Uterus (tissue), 2 donors: Measurements from ENCODE around the gene DGCR2.

Experiments used
- POLR2A ChIP-seq, 2 donors: fragments of 450-650 bp; IDR thresholded peaks; one replicate each; pipeline ENCODE4 v1.6.1; 2016; ENCODE audit warnings: antibody characterized with exemption in 2 of 2, mild to moderate bottlenecking in 1 of 2, moderate library complexity in 1 of 2
- TF ChIP-seq, protein P1 (sequence below), 4 experiments: fragments of 200-600 bp in 2 of 4; fragments of 450-650 bp in 2 of 4; sonication (generic) in 2 of 4; IDR thresholded peaks; one replicate each; pipeline ENCODE4 v1.5.1; 2016 to 2019; ENCODE audit warnings: antibody characterized with exemption in 4 of 4, mild to moderate bottlenecking in 2 of 4, moderate library complexity in 1 of 4

DNA sequence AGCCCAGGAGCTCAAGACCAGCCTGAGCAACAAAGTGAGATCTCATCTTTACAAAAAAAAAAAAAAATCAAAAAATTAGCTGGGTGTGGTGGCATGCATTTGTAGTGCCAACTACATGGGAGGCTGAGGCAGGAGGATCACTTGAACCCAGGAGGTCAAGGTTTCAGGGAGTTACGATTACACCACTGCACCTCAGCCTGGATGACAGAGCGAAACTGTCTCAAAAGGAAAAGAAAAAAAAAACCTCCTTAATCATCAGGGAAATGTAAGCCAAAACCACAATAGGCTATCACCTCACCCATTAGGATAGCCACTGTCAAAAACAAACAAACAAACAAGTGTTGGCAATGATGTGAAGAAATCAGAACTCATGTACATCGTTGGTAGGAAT lies 13.4 kb downstream of the DGCR2 start:
- TF ChIP-seq, protein P1, sequence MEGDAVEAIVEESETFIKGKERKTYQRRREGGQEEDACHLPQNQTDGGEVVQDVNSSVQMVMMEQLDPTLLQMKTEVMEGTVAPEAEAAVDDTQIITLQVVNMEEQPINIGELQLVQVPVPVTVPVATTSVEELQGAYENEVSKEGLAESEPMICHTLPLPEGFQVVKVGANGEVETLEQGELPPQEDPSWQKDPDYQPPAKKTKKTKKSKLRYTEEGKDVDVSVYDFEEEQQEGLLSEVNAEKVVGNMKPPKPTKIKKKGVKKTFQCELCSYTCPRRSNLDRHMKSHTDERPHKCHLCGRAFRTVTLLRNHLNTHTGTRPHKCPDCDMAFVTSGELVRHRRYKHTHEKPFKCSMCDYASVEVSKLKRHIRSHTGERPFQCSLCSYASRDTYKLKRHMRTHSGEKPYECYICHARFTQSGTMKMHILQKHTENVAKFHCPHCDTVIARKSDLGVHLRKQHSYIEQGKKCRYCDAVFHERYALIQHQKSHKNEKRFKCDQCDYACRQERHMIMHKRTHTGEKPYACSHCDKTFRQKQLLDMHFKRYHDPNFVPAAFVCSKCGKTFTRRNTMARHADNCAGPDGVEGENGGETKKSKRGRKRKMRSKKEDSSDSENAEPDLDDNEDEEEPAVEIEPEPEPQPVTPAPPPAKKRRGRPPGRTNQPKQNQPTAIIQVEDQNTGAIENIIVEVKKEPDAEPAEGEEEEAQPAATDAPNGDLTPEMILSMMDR (IDR thresholded peaks at IDR 0.05) = no peak
- no peak for TF ChIP-seq POLR2A (IDR thresholded peaks at IDR 0.05)
